Testis (tissue), 2 donors: ENCODE data around the gene SLIT3.

ENCODE experiments used
- POLR2A ChIP-seq: fragments of 450-650 bp; IDR thresholded peaks from one replicate; pipeline ENCODE4 v1.6.1; 2017; ENCODE audit warnings: antibody characterized with exemption, mild to moderate bottlenecking, moderate library complexity
- TF ChIP-seq, protein P1 (sequence below), 3 experiments: fragments of 450-650 bp in 2 of 3; fragments of 200-600 bp in 1 of 3; sonication (generic) in 1 of 3; IDR thresholded peaks; one replicate each; pipeline ENCODE4 v1.5.1; 2016 to 2019; ENCODE audit warnings: antibody characterized with exemption in 3 of 3, mild to moderate bottlenecking in 2 of 3, moderate library complexity in 1 of 3

DNA sequence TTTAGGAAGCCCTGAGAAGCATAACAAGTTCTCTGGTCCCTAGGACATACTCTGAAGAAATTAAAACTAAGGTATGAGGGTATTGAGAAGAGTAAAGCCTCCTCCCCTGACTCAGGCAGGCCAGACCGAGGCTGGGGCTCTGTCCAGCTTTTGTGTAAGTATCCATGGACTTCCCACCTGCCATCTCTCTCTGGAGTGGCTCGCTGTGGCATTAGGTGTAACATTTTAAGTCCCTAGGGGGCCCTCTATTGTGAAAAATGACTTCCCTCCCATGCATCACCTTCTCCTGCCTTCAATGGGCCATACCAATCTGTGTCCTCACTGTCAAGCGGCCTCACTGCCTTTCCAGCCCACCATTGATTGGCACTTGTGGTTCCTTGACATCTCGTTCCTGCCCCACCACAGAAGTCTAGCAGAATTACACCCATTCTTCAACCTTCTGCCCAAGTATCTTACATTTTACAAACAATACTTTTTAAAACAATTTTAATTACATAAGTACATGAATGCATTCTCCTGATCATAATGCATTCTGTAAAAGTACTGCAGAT is 205.5 kb downstream of the SLIT3 start:
- TF ChIP-seq POLR2A = no peak
- TF ChIP-seq, protein P1, sequence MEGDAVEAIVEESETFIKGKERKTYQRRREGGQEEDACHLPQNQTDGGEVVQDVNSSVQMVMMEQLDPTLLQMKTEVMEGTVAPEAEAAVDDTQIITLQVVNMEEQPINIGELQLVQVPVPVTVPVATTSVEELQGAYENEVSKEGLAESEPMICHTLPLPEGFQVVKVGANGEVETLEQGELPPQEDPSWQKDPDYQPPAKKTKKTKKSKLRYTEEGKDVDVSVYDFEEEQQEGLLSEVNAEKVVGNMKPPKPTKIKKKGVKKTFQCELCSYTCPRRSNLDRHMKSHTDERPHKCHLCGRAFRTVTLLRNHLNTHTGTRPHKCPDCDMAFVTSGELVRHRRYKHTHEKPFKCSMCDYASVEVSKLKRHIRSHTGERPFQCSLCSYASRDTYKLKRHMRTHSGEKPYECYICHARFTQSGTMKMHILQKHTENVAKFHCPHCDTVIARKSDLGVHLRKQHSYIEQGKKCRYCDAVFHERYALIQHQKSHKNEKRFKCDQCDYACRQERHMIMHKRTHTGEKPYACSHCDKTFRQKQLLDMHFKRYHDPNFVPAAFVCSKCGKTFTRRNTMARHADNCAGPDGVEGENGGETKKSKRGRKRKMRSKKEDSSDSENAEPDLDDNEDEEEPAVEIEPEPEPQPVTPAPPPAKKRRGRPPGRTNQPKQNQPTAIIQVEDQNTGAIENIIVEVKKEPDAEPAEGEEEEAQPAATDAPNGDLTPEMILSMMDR (IDR thresholded peaks at IDR 0.05) = no peak
